Fibroblast of villous mesenchyme (primary cell): ENCODE measurements around the gene ZFHX3. TPM values are rescaled to one million over a fixed set of nuclear protein-coding genes. Genes with fewer than 3 reads are reported as not detected.

Source experiments
- DNase-seq: peaks from one replicate; pipeline ENCODE4 v3.0.0-alpha.2; 2010; ENCODE audit warnings: low read depth
- H3K4me3 ChIP-seq: 2 replicates; pipeline ENCODE4 v1.5.1; 2011; ENCODE audit warnings: low read depth, mild to moderate bottlenecking, low read length
- CTCF ChIP-seq: IDR thresholded peaks from 2 replicates; pipeline ENCODE4 v1.5.1; 2012; ENCODE audit warnings: low read depth, mild to moderate bottlenecking, low read length; ENCODE audit not compliant: insufficient read depth
- total RNA-seq: library from RNA; depleted of rRNA; stranded (reverse); fragments of >200 nt; gene quantifications from 2 replicates; pipeline ENCODE4 v1.2.3, GENCODE V29; 2012

The ZFHX3 gene
- total RNA-seq, 1 donor, result 3.9 TPM

DNA sequence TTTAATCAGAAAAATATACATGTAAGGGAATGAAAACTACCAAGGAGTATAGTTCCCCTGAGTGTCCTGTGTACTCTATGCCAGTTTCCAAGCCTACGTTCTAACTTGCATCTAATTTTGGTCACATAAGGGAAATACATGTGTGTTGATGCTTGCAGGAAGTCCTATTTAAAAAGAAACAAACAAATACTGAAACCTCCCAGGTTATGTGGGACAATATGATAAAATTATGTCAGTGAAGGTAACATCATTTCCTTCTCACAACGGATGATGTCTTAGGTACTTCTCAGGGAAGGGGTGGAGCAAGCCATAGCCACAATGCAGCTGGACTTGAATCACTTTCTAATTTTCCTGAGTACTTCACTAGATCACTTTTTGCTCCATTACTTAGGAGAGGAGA, 115.9 kb downstream of the ZFHX3 start:
- DNase-seq, result peak; percentile 27
- no peak overlapping the region for H3K4me3 ChIP-seq
- no peak for TF ChIP-seq CTCF

DNA sequence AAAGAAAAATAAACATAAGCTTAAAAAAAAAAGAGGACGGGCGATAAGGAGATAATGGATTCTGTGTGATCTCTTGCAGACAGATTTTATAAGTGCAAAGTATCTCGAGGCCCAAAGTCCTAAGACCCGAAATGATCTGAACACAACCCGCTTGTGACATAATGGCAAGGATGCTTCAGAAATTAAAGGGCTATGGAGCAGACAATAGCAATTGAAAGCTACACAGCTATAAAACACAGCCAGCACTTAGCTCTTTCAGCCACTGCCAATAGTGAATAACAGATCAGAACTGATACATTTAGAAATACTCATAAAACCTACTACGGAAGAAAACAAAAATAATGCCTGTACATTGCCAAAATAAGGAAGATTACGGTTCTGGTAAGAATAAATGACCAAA, 117.5 kb downstream of the ZFHX3 start:
- no peak overlapping the region for H3K4me3 ChIP-seq
- DNase-seq, result no peak
- no peak for TF ChIP-seq CTCF

DNA sequence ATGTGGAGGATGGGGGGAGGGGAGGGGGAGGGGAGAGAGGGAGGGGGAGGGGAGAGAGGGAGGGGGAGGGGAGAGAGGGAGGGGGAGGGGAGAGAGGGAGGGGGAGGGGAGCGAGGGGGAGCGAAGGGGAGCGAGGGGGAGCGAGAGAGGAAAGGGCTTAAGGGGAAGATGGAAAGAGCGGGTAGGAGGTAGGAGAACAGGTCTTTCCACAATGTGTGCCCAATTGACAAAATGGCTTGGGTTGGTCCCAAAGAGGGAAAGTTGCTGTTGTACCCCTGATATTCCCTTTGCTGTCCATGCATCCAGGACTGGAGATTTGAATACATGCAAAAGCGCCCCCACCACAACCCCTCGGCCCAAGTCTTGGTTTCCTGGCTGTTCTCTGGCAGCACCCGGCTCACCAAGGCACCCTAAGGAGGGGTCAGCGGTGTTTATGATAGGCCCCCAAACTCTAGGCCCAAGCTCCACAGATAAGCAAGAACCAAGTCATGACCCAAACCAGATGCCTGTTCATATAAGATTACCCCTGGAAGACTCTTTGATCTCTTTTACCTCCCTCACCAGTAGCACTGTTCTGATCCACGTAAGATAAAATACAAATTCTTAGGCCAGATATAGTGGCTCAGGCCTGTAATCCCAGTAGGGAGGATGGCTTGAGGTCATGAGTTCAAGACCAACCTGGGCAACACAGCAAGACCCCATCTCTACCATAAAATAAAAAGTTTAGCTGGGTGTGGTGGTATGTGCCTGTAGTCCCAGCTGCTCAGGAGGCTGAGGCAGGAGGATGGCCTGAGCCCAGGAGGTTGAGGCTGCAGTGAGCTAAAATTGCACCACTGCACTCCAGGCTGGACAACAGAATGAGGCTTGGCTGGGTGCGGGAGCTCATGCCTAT, 119.6 kb downstream of the ZFHX3 start:
- no peak overlapping the region for H3K4me3 ChIP-seq
- no peak for TF ChIP-seq CTCF
- DNase-seq, result no peak

- peak; percentile 1 for TF ChIP-seq CTCF
- H3K4me3 ChIP-seq, result no peak overlapping the region
- DNase-seq, result peak; percentile 96
These were observed 120.5 kb downstream of the ZFHX3 start for GRCh38 chr16:72927199-72928089.

- peak; percentile 18 for DNase-seq
- no peak for TF ChIP-seq CTCF
- no peak overlapping the region for H3K4me3 ChIP-seq
These were observed 121.5 kb downstream of the ZFHX3 start for GRCh38 chr16:72926177-72927070.

DNA sequence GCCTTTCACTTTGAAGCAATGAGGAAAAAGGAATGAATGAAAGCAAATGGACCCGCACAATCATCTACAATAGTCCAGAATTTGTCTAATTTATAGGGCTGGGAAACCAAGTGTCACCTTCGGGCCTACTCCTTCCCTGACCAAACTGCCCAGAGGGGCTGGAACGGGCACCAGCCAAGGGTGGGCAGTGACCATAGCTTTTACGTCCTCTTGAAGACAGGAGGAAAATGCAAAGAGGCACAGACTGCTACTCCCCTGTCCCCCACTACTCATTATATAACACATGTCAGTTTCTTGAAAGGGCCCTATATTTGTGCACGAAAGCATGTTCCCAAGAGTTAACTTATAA, 122.3 kb downstream of the ZFHX3 start:
- TF ChIP-seq CTCF, result no peak
- no peak overlapping the region for H3K4me3 ChIP-seq
- DNase-seq, result no peak
